ENCODE results near the gene MID2.

DNA sequence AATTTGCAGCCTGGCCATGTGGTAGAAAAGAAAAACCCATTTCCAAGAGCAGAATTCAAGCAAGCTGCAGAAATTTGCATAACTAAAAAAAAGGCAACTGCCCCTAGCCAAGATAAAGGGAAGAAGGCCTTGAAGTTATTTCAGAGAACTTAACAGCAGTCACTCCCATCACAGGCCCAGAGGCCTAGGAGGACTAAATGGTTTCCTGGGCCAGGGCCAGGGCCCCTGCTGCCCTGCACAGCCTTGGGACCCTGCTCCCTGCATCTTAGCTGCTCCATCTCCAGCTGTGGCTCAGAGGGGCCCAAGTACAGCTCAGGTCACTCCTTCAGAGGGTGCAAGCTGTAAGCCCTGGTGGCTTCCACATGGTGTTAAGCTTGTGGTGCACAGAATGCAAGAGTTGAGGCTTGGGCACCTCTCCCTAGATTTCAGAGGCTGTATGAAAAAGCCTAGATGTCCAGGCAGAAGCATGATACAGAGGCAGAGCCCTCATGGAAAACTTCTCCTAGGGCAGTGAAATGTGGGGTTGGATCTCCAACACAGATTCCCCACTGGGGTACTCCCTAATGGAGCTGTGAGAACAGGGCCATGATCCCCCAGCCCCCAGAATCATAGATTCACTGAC lies 6.7 kb upstream of the MID2 start:
- TF ChIP-seq, protein P1, sequence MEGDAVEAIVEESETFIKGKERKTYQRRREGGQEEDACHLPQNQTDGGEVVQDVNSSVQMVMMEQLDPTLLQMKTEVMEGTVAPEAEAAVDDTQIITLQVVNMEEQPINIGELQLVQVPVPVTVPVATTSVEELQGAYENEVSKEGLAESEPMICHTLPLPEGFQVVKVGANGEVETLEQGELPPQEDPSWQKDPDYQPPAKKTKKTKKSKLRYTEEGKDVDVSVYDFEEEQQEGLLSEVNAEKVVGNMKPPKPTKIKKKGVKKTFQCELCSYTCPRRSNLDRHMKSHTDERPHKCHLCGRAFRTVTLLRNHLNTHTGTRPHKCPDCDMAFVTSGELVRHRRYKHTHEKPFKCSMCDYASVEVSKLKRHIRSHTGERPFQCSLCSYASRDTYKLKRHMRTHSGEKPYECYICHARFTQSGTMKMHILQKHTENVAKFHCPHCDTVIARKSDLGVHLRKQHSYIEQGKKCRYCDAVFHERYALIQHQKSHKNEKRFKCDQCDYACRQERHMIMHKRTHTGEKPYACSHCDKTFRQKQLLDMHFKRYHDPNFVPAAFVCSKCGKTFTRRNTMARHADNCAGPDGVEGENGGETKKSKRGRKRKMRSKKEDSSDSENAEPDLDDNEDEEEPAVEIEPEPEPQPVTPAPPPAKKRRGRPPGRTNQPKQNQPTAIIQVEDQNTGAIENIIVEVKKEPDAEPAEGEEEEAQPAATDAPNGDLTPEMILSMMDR (optimal IDR thresholded peaks at IDR 0.05 in 1 of 3, IDR thresholded peaks at IDR 0.05 in 1 of 3, conservative IDR thresholded peaks at IDR 0.05 in 1 of 3; ENCODE audit: extremely low read depth in 1 of 3, insufficient read depth in 2 of 3, low read length in 3 of 3) = no peak
- TF ChIP-seq EZH2 (IDR thresholded peaks at IDR 0.05; ENCODE audit: low read length) = no peak

Data from keratinocyte (primary cell).